Gastroesophageal sphincter (tissue), 3 donors: Measurements from ENCODE around the gene OR1D2.
"Not testable (repeated sequence)": the region's sequence is repeated elsewhere in the genome, so short reads cannot be mapped to it uniquely, and the experiment has no call there.

Experiments used
- EP300 ChIP-seq: sonication (generic); formaldehyde crosslinking; IDR thresholded peaks from one replicate; pipeline ENCODE4 v1.6.1; 2017; ENCODE audit warnings: antibody characterized with exemption, mild to moderate bottlenecking
- POLR2A ChIP-seq, 2 donors: fragments of 450-650 bp; IDR thresholded peaks; one replicate each; pipeline ENCODE4 v1.6.1; 2017; ENCODE audit warnings: antibody characterized with exemption in 2 of 2, mild to moderate bottlenecking in 2 of 2, moderate library complexity in 1 of 2
- POLR2AphosphoS5 ChIP-seq: sonication (generic); formaldehyde crosslinking; IDR thresholded peaks from one replicate; pipeline ENCODE4 v1.6.1; 2017; ENCODE audit warnings: antibody characterized with exemption
- TF ChIP-seq, protein P1 (sequence below), 4 experiments: fragments of 200-600 bp in 2 of 4; fragments of 450-650 bp in 2 of 4; sonication (generic) in 1 of 4; IDR thresholded peaks; one replicate each; pipeline ENCODE4 v1.5.1; 2017 to 2019; ENCODE audit warnings: antibody characterized with exemption in 4 of 4, mild to moderate bottlenecking in 2 of 4, moderate library complexity in 2 of 4

DNA sequence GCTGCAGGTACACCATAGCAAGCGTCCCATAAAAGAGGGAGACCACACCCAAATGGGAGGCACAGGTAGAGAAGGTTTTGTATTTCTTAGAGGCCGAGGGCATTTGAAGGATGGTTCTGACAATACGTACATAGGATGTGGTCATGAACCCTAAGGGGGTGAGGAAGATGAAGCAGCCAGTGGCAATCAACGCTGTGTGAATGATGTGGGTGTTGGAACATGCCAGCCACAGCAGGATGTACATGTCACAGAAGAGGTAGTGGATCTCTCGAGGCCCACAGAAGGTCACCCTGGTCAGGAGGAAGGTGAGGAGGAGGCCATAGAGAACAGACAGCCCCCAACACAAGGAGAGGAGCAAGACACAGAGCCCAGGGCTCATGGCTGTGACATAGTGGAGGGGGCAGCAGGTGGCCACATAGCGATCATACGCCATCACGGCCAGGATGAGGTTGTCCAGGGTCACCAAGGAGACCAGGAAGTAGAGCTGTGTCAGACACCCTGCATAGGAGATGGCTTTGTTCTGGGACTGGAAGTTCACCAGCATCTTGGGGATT is 41.3 kb downstream of the OR1D2 start:
- TF ChIP-seq, protein P1, sequence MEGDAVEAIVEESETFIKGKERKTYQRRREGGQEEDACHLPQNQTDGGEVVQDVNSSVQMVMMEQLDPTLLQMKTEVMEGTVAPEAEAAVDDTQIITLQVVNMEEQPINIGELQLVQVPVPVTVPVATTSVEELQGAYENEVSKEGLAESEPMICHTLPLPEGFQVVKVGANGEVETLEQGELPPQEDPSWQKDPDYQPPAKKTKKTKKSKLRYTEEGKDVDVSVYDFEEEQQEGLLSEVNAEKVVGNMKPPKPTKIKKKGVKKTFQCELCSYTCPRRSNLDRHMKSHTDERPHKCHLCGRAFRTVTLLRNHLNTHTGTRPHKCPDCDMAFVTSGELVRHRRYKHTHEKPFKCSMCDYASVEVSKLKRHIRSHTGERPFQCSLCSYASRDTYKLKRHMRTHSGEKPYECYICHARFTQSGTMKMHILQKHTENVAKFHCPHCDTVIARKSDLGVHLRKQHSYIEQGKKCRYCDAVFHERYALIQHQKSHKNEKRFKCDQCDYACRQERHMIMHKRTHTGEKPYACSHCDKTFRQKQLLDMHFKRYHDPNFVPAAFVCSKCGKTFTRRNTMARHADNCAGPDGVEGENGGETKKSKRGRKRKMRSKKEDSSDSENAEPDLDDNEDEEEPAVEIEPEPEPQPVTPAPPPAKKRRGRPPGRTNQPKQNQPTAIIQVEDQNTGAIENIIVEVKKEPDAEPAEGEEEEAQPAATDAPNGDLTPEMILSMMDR (IDR thresholded peaks at IDR 0.05), result not testable (repeated sequence)
- TF ChIP-seq POLR2AphosphoS5; POLR2A (IDR thresholded peaks at IDR 0.05); EP300: not testable (repeated sequence)
